ENCODE measurements around the gene PPP1R9B. TPM values are rescaled to one million over a fixed set of nuclear protein-coding genes. Genes with fewer than 3 reads are reported as not detected.

The PPP1R9B gene
- total RNA-seq, 1 donor from 2014 or later: 51.5 TPM

DNA sequence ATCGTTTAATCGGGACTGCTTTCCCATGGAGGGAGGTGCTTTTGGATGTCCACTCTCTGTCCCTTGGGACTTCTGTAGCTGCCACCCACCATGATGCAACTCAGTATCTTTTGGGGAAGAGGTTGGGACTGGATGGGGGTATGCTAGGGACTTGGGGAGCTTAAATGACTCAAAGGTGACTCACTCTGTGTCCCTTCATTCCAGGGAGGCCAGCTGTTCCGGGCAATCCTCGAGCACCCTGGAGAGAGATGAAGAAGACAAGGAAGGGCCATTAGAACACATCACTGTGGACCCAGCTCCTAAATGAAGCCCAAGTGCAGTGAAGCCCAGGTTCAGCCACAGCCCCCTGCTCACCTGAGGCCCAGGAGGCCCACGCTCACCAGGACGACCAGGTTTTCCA, 46.3 kb upstream of the PPP1R9B start:
- H3K4me3 Mint-ChIP-seq: no peak overlapping the region
- no peak for DNase-seq (ENCODE audit: extremely low spot score, unreplicated experiment)
- TF ChIP-seq, protein P1, sequence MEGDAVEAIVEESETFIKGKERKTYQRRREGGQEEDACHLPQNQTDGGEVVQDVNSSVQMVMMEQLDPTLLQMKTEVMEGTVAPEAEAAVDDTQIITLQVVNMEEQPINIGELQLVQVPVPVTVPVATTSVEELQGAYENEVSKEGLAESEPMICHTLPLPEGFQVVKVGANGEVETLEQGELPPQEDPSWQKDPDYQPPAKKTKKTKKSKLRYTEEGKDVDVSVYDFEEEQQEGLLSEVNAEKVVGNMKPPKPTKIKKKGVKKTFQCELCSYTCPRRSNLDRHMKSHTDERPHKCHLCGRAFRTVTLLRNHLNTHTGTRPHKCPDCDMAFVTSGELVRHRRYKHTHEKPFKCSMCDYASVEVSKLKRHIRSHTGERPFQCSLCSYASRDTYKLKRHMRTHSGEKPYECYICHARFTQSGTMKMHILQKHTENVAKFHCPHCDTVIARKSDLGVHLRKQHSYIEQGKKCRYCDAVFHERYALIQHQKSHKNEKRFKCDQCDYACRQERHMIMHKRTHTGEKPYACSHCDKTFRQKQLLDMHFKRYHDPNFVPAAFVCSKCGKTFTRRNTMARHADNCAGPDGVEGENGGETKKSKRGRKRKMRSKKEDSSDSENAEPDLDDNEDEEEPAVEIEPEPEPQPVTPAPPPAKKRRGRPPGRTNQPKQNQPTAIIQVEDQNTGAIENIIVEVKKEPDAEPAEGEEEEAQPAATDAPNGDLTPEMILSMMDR (conservative IDR thresholded peaks at IDR 0.05): no peak
- H3K4me1 Mint-ChIP-seq (ENCODE audit: unreplicated experiment): peaks cover 16% of the 10 kb centered on the region
- no peaks in the 10 kb centered on the region for H3K9me3 Mint-ChIP-seq
- H3K27ac Mint-ChIP-seq: no peak overlapping the region
- H3K27me3 Mint-ChIP-seq: peaks cover 25% of the 10 kb centered on the region
- no peaks in the 10 kb centered on the region for H3K36me3 Mint-ChIP-seq

DNA sequence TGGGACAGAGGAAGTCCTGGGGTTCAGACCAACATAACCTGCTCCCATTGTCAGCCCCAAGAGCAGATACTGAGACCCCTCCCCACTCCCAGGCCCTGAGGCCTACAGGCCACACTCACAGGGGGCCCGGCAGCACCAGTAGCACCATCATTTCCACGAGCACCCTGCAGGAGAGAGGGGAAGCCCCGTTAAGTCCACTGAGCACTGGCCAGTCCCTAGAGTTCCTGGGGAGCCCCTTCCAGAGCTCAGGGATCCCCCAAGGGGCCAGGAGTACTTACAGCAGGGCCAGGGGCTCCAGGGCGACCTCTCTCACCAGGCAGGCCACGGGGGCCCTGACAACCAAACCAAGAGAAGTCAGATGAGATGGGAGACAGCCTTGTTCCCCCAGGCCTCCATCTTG, 45.6 kb upstream of the PPP1R9B start:
- TF ChIP-seq, protein P1 (conservative IDR thresholded peaks at IDR 0.05): no peak
- H3K36me3 Mint-ChIP-seq: no peaks in the 10 kb centered on the region
- H3K9me3 Mint-ChIP-seq: no peaks in the 10 kb centered on the region
- H3K4me1 Mint-ChIP-seq (ENCODE audit: unreplicated experiment): peaks cover 12% of the 10 kb centered on the region
- peaks cover 20% of the 10 kb centered on the region for H3K27me3 Mint-ChIP-seq
- H3K4me3 Mint-ChIP-seq: no peak overlapping the region
- no peak overlapping the region for H3K27ac Mint-ChIP-seq
- DNase-seq (ENCODE audit: extremely low spot score, unreplicated experiment): no peak

DNA sequence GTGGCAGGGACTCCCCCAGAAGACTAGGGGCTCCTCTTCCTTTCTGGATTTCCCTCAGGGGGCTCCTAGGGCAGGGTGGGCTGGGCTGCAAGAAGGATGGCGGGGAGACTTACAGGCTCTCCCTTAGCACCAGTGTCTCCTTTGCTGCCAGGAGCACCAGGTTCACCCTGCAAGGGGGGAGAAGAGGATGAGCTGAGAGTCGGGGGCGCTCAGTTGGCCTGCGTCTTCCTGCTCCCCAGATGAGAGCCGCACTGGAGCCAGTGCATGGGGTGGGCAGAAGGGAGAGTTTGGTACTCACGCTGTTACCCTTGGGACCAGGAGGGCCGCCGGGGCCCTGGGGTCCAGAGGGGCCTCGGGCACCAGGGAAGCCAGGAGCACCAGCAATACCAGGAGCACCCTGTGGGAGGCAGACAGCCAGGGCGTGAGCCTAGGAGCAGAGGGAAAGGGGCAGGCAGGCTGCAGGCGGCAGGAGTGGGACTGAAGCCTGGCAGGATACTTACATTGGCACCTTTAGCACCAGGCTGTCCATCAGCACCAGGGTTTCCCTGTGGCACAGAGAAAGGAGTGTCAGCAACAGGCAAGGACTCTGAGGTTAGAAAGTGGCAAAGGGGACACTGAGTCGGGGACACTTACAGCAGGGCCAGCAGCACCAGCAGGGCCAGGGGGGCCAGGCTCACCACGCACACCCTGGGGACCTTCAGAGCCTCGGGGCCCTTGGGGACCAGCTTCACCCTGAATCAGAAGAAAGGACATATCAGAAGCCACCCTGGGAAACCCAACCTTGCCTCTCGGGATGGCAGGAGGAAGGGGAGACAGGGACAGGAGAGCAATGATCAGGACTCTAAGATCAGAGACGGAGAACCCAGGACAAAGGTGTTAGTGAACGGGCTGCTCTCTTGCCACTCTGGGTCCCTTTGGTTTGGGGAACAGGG, 44.7 kb upstream of the PPP1R9B start:
- no peak for DNase-seq (ENCODE audit: extremely low spot score, unreplicated experiment)
- TF ChIP-seq, protein P1 (conservative IDR thresholded peaks at IDR 0.05): no peak
- Mint-ChIP-seq H3K27me3 (peaks cover 13% of the 10 kb centered on the region), H3K9me3 (no peaks in the 10 kb centered on the region), H3K36me3 (no peaks in the 10 kb centered on the region), H3K27ac (no peak overlapping the region), H3K4me3 (no peak overlapping the region), H3K4me1 (ENCODE audit: unreplicated experiment) (peaks cover 7% of the 10 kb centered on the region)

DNA sequence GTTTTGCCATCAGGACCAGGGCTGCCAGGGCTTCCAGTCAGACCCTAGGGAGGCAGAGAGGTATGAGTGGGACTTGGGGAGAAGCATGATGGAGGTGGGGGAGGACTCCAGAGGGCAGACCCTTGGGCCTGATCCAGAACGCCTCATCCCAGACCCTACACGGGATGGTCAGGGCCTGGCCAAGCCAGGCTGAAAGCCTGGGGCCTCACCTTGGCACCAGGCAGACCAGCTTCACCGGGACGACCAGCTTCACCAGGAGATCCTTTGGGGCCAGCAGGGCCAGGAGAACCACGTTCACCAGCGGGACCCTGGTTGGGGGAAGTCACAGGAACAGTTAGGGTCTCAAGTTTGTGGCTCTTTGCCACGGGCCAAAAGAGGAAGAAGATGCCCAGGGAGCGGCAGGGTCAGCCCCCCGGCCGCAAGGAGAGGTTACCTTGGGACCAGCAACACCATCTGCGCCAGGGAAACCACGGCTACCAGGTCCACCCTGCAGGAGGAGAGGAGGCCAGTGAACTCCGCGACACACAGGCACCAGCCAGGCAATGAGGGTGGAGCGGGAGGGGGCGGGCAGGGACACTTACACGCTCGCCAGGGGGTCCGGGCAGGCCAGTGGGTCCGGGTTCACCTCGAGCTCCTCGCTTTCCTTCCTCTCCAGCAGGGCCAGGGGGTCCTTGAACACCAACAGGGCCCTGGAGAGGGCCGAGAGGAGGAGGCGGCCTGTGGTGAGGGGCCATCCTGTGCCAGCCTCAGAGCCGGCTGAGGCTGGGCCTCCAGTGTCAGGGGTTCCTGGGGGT, 43.9 kb upstream of the PPP1R9B start:
- Mint-ChIP-seq H3K27ac (no peak overlapping the region), H3K9me3 (no peaks in the 10 kb centered on the region), H3K36me3 (no peaks in the 10 kb centered on the region), H3K27me3 (peaks cover 13% of the 10 kb centered on the region), H3K4me1 (ENCODE audit: unreplicated experiment) (peaks cover 7% of the 10 kb centered on the region), H3K4me3 (no peak overlapping the region)
- TF ChIP-seq, protein P1 (conservative IDR thresholded peaks at IDR 0.05): no peak
- no peak for DNase-seq (ENCODE audit: extremely low spot score, unreplicated experiment)

DNA sequence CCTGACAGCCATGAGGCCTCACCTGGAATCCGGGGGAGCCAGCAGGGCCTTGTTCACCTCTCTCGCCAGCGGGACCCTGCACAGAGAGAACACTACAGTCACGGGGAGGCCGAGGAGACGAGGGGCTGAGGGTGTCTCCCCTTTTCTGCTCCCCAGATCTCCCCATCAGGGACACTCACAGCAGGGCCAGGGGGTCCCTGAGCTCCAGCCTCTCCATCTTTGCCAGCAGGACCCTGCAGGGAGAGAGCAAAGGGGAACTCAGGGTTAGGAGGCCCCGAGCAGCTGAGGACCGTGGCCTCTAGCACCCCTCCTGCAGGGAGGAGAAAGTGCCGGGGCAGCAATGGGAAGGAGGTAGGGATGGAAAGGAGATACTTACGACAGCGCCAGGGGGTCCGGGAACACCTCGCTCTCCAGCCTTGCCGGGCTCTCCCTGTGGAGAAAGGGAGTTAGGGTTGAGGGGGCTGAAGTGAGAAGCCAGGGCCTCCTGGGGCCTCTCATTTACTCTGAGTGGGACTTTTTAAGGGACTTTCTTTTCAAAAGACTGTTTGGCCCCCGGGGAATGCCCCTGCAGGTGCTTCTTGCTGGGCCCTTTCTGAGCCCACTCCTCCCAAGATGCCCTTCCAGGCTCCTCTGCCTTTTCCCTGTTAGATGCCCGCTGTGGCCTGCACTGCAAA, 42.3 kb upstream of the PPP1R9B start:
- Mint-ChIP-seq H3K4me1 (ENCODE audit: unreplicated experiment) (no peaks in the 10 kb centered on the region), H3K27me3 (peaks cover 3% of the 10 kb centered on the region), H3K36me3 (no peaks in the 10 kb centered on the region), H3K9me3 (no peaks in the 10 kb centered on the region), H3K27ac (no peak overlapping the region), H3K4me3 (no peak overlapping the region)
- DNase-seq (ENCODE audit: extremely low spot score, unreplicated experiment): no peak
- TF ChIP-seq, protein P1 (conservative IDR thresholded peaks at IDR 0.05): no peak

Measured in type B pancreatic cell (in vitro differentiated cells).